GM12891 (cell line): ENCODE measurements around the gene DDX19B.

Source experiments
- POLR2A ChIP-seq: IDR thresholded peaks from 2 replicates; pipeline ENCODE4 v1.6.1; 2011; ENCODE audit warnings: low read depth, low read length, control low read depth
- POLR2AphosphoS5 ChIP-seq: IDR thresholded peaks from 2 replicates; pipeline ENCODE4 v1.6.1; 2011; ENCODE audit warnings: low read depth, low read length, control low read depth
- POU2F2 ChIP-seq: IDR thresholded peaks from 2 replicates; pipeline ENCODE4 v1.6.1; 2011; ENCODE audit warnings: low read depth, mild to moderate bottlenecking, control low read depth, low read length, moderate library complexity
- SPI1 ChIP-seq: IDR thresholded peaks from 2 replicates; pipeline ENCODE4 v1.6.1; 2011; ENCODE audit warnings: low read depth, low read length, control low read depth
- TAF1 ChIP-seq: IDR thresholded peaks from 2 replicates; pipeline ENCODE4 v1.6.1; 2011; ENCODE audit warnings: low read depth, low read length, control low read depth

DNA sequence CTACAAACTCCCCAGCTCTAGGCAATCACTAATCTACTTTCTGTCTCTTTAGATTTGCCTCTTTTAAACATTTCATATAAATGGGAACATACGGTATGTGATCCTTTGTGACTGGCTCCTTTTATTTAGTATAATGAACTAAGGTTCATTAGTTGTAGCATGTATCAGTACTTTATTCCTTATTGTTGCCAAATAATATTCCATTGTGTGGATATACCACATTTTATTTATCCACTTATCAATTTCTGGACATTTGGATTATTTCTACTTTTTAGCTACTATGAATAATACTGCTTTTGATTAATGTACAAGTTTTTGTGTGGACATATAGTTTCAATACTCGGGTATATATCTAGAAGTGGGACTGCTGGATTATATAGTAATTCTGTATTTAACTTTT, 7.9 kb downstream of the DDX19B start:
- TF ChIP-seq POLR2A: no peak
- no peak for TF ChIP-seq TAF1
- TF ChIP-seq POLR2AphosphoS5: no peak
- TF ChIP-seq POU2F2: no peak
- TF ChIP-seq SPI1: no peak
